CD4-positive, alpha-beta T cell treated with Interleukin-10 for 1 hour (primary cell): ENCODE data around the gene SULT6B1.
A peak's percentile ranks its signal among the peaks of the same experiment; 100 is the strongest.
"Not testable (repeated sequence)": the region's sequence is repeated elsewhere in the genome, so short reads cannot be mapped to it uniquely, and the experiment has no call there.

ENCODE experiments used
- DNase-seq: peaks from one replicate; pipeline ENCODE4 v3.0.0-alpha.2; 2020

The SULT6B1 gene, protein sequence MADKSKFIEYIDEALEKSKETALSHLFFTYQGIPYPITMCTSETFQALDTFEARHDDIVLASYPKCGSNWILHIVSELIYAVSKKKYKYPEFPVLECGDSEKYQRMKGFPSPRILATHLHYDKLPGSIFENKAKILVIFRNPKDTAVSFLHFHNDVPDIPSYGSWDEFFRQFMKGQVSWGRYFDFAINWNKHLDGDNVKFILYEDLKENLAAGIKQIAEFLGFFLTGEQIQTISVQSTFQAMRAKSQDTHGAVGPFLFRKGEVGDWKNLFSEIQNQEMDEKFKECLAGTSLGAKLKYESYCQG

DNA sequence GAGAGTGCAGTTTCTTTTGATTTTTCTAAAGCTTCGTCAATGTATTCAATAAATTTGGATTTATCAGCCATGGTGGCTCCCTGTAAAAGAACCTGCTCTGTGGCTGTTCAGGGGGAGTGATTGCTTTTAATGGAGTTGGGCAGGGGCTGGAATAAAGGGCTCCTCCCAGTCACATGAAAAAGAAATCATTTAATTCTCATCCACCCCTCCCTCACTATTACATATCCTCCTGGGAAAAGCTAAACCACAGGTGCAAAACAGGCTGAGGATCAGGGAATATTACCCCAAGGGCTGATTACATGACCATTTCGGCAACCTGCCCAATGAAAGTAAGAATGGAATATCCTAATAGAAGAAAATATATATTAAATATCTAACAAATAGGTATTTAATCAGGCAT lies at the start of gene SULT6B1:
SULT6B1 (minus strand) TSS at position 101 of the 400 bp plus-strand sequence; CDS start at position 71, 30 bp downstream.
- DNase-seq = no peak

DNA sequence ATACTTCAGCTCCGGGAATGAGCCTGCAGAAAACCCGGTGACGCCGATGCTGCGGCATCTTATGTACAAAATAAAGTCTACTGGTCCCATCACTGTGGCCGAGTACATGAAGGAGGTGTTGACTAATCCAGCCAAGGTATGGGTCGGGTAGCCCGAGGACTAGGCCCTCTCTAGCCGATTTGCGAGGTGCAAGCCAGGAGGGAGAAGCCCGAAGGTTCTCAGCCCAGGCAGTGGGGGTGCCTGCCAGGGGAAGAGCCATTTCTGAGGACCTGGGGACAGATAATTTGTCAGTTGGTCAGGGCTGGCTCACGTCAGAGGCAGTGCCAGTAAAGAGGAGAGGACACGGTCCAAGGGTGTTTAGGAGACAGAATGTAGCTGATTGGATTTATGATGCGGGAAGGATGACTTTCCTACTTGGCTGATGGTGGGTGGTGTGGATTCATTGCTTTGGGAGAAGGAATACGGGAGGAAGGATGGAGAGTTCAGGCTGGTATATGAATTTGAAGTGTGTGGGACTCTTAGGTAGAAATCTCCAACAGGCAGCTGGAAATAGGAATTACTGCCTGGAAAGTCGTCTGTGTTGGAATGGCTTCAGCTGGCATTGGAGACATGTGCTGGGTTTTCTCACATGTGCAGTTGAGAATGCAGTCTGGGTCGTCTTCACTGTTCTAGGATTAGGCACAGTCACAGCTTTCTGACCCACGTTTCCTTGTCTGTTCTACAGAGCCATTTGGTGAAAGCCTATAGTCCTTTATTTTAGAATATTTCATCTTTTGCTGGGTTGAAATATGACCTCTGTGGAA lies 43.9 kb upstream of the SULT6B1 start:
- DNase-seq = no peak

DNA sequence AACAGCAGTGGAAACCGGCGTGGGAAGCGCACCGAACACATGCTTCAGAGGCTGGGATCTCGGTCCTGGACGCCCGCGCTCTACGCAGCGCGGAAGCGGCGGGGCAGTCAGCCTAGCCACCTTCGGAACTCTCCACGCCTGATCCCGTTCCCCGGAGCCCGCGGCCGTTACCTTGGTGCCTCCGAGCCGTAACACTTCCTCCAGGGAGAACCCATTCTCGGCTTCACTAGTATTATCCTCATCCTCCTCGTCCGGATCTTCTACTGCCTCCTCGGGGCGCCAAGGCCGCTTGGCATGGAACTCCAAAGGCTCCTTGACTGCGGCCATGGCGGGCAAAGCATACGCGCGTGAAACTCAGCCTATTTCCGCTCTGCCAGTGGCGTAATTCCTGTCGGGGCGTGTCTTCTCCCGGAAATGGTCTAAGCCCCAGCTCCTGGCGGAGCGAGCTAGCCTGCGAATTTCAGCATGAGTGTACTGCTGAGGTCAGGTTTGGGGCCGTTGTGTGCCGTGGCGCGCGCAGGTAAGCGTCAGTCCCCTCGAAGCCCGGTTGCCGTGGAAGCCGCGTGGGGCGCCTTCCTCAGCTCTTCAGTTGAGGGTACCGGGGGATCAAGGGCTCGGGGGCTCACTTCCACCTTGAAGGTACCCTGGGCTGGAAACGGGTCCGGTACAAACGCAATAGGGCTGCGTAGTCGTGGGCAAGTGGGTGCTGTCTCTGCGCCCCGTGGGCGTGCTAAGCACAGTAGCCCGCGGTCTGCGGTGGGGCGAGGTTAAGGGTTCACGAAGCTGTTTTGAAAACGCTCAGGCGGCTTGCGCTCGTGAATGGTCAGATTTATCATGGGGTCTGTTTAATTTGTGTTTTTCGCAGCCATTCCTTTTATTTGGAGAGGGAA lies 43.0 kb upstream of the SULT6B1 start, which contains the start of the genes CEBPZ and NDUFAF7:
CEBPZ (minus strand) TSS at position 356 of the 890 bp plus-strand sequence; CDS start at position 327, 29 bp downstream.
NDUFAF7 (plus strand) TSS at position 418 of the 890 bp plus-strand sequence; CDS start at position 466, 48 bp downstream.
- peak; percentile 89 for DNase-seq

DNA sequence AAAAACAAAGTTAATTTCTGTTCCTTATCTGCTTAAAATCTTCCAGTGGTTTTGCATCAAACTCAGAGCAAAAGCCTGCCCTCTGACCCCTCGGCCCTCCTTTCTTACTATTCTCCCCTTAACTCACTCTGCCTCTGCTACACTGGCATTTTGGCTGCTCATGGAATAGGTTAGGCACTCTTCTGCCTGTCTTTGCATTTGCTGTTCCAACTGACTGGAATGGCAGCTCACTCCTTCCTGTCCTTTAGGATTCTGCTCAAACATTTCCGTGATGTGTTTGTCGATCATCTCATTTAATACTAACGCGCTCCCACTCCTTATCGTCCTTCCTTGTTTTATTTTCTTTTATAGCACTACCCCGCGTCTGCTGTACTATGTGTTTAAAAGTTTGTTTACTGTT lies 42.1 kb upstream of the SULT6B1 start:
- DNase-seq = no peak

DNA sequence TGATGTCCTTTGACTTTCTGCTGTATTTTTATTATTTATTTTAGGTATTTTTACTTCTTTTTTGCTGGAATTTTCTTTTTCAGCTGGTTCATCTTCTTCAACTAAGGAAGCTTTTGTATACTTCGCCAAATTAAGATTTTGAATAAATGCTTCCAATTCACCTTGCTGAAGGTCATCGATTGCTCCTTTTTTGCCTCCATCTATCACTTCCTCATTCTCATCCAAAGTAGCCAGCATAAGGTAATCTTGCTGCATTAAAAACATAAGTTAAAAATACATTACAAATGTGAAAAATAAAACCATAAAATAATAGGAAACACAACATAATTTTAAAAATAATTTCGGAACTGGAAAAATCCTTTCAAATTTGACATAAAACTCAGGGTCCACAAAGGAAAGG lies 40.3 kb upstream of the SULT6B1 start:
- no peak for DNase-seq

DNA sequence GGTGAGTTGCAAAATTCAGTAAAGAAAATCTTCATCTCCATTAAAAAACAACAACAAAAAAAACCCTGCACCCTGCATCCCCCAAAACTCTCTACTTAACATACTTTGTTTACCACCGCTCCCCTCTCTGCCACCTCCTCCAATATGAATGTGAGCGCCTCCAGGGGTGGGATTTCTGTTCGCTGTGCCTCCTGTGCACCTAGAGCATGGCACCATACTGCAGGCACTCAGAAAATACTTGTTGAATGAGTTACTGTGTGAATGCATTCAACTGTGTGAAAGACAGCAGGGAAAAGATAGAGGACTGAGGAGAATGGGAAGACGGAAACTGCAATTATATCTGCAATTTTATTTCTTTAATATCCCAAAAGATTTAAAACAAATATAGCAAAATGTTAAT lies 38.4 kb upstream of the SULT6B1 start:
- DNase-seq = no peak

DNA sequence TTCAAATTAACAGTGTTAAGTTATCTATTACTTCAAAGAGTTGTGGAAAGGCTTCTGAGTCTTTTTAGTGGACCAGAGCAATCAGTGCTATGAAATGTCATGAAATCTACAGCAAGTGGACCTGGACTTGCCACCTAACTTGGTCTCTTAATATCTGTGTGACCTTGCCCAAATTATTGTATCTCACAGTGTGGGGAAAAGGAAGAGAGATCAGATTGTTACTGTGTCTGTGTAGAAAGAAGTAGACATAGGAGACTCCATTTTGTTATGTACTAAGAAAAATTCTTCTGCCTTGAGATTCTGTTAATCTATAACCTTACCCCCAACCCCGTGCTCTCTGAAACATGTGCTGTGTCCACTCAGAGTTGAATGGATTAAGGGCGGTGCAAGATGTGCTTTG lies 36.7 kb upstream of the SULT6B1 start:
- not testable (repeated sequence) for DNase-seq

DNA sequence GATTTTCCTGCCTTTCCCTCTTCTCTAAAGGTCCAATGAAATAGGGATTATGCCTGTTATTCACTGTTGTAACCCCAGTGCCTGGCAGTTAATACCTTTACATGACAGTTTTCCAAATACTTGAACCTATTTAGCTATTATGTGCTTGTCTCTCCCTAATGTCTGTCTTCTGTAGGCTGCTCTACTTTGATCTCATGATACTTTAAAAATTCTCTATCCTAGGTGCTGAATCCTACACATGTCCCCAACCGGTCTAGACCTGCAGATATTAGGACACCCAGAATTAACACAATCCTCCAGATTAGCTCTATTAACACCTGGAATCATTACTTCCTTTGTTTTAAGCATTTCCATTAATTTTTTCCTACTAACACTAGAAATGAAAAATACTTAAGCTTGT lies 35.6 kb upstream of the SULT6B1 start:
- DNase-seq = no peak

DNA sequence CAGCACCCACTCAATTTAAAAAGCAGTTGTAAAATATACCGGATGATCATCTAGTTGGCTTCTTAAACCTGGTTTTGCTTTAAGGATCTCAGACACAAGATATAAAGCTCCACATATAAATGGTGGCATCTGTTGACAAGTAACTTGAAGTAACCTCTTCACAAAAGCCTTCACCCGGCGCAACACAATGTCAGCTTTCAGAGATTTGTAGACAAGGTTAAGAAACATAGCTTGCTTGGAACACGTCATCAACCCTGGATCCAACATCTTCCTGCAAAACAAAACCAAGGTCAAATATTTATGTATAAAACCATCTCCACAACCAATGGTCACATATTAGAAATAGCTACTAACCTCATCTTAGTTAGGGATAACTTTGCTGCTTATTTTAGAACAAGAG lies 34.7 kb upstream of the SULT6B1 start:
- no peak for DNase-seq

DNA sequence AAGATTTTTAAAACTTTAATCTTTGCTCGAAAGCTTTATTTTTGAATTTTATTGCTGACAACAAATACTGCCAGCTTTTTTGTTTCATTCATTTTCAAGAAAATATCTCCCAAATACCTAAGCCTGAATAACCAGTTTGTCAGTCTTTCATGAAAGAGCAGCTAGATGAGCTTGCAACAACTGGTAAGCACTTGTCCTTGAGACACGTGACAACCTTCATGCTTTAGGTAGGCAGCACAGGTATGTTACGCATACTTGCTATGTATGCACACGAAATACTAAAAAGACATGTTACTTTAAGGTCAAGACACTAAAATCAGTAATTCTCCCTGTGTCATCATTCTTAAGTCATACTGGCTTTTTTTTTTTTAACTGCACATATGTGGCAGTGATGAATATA lies 30.6 kb upstream of the SULT6B1 start:
- no peak for DNase-seq

DNA sequence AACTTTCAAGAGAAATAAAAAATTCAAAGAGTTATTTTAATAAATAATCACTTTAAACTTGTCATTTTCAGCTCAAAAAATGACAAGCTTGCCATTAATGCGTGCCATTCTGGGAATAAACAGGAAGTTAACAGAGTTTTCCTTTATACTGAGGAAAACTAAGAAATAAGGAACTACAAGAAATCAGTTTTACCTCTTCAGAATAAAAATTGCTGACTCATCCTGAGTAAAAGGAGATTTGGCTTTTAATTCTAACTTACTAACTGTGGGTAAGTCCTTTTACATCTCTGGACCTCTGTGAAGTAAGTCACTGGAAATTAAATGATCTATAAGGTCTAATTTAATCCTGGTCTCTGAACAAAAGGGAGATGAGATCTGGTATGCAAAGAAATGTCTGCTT lies 26.8 kb upstream of the SULT6B1 start:
- DNase-seq = no peak

DNA sequence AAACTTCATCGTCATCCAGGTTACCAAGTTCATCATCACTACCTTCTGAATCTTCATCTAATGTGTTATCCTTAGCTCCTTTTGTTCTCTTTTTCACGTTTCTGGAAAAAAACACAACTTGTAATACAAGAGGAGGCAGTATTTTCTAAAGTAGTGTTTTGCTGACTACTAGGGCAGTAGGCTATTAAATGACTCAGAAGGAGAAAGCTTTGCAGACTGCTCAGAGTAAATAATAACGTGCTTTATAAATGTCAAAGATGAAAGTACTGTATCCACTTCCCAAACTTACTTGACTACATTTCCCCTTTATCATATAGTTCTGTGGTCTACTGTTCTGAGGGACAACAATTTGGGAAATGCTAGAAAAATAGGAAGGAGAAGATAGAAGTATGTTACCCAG lies 23.5 kb upstream of the SULT6B1 start:
- no peak for DNase-seq

DNA sequence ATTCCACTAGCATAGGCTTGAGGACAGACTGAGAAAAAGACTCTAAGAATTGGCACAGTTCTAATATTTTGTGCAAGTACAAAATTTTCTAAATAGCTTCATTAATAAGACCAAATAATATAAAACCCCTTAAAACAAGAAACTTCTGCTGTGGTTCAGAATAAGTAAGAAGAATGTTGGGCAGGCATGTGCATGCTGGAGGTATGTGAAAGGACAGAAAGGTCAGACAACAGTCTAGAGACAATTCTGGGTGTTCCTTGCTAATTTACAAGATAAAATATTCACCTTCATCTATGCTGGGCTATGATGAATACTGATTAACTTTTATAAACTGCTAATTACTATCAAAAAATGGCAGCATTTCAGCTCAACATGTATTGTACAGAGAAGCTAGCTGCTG lies 22.7 kb upstream of the SULT6B1 start:
- DNase-seq = no peak

DNA sequence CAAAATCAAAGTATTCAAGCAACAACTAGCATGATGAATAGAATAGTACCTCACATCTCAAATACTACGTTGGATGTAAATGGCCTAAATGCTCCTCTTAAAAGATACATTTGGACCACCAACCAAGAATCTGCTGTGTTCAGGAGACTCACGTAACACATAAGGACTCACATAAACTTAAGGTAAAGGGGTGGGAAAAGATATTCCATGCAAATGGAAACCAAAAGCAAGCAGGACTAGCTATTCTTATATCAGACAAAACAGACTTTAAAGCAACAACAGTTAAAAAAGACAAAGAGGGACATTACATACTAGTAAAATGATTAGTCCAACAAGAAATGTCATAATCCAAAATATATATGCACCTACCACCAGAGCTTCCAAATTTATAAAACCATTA lies 18.3 kb upstream of the SULT6B1 start:
- not testable (repeated sequence) for DNase-seq

DNA sequence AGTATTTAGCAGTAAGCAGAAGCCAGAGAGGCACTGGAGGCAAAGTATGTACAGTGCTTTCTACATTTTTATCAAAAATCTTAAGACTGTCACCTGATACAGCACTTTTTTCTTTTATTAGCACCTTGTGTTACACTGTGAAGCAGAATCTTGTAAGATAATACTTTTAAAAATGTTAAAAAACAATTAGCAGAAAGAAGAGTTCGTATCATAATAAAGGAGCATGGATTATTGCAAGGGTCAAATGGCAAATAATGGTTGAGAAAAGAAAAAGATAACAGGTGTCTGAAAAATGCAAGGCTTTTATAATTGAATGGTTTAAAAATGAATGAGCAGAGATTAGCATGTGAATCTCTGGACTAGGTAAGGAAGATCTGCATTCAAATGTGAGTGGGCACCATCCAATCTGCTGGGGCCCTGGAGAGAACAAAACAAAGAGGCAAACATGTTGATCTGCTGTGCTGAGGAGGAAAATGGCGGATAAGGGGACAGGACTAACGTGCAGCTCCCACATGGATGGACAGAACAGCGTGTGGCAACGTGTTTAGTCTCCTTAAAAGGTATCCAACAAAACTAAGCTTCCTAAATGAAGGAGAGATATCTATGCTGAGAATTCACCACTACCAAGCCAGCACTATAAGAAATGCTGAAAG lies 17.3 kb upstream of the SULT6B1 start:
- no peak for DNase-seq

DNA sequence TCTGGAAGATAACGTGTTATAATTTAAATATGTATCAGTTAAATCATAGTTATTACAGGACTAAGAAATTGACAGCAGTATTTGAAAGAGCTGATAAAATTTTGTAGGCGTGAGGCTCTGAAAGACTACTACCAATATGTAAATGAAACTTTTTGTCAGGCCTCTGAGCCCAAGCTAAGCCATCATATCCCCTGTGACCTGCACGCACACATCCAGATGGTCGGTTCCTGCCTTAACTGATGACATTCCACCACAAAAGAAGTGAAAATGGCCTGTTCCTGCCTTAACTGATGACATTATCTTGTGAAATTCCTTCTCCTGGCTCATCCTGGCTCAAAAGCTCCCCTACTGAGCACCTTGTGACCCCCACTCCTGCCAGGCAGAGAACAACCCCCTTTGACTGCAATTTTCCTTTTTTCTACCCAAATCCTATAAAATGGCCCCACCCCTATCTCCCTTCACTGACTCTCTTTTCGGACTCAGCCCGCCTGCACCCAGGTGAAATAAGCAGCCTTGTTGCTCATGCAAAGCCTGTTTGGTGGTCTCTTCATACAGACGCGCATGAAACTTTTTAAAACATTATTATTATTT lies 16.7 kb upstream of the SULT6B1 start:
- not testable (repeated sequence) for DNase-seq

DNA sequence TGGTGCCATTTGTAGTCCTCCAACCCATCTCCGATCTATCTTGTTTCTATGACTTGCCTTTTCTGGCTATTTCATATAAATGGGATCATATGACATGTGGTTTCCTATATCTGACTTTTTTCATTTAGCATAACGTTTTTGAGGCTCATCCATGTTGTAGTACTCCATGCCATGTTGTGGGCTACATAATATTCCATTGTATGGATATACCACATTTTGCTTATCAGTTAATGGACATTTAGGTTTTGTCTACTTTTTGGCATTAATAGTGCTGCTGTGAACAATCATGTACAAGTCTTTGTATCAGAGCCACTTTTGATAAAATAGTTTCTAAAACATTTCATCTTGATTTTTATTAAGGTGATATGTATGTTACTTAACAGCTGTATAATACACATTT lies 15.2 kb upstream of the SULT6B1 start:
- DNase-seq = no peak

DNA sequence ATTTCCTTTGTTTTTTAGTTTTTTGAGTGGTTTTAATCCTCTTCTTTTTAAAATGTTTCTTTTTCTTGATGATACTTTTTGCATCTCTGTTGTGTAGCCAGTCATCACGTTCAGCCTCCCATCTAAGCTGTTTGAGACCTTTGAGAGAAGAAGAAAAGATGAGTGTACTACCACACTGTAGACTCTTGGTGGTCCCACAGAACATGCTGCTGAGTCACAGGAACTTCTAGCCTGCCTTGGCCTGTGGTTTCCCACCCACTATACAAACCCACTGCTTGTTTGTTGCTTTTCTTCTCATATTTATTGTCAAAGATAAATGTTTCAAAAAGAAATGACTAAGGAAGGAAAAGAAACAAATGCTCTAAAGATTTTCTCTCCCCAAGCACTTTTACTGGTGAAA lies 13.3 kb upstream of the SULT6B1 start:
- peak; percentile 37 for DNase-seq

DNA sequence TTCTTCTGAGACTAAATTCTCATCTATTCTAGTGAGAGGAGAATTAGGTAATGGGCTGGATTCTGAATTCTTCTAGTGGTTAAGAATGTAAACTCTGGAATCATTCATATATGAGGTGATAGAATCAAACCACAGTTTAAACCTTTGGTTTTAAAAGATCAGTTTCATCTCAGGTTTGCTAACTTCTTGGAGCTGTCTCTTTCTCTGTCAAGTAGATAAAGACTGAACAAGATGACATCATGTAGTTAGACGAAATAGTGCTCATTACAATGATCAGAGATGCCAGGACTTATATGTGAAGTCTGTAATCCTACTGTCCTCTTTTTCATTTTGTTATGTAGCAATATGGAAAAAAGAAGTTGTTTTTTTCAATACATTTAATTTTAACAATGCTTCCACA lies 12.7 kb upstream of the SULT6B1 start:
- no peak for DNase-seq

DNA sequence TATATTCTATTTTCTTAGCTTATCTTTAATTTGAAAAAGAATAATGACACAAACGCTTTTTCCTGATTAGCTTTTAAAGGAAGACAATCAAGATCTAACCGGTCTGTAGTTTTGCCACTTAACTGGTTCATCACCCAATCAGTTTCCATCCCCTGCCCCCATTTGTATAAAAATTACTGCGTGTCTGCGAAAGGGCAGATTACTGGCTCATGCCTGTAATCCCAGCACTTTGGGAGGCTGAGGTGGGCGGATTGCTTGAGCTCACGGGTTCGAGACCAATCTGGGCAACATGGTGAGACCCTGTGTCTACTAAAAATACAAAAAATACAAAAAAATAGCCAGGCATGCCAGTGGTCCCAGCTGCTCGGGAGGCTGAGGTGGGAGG lies 10.2 kb upstream of the SULT6B1 start:
- no peak for DNase-seq

DNA sequence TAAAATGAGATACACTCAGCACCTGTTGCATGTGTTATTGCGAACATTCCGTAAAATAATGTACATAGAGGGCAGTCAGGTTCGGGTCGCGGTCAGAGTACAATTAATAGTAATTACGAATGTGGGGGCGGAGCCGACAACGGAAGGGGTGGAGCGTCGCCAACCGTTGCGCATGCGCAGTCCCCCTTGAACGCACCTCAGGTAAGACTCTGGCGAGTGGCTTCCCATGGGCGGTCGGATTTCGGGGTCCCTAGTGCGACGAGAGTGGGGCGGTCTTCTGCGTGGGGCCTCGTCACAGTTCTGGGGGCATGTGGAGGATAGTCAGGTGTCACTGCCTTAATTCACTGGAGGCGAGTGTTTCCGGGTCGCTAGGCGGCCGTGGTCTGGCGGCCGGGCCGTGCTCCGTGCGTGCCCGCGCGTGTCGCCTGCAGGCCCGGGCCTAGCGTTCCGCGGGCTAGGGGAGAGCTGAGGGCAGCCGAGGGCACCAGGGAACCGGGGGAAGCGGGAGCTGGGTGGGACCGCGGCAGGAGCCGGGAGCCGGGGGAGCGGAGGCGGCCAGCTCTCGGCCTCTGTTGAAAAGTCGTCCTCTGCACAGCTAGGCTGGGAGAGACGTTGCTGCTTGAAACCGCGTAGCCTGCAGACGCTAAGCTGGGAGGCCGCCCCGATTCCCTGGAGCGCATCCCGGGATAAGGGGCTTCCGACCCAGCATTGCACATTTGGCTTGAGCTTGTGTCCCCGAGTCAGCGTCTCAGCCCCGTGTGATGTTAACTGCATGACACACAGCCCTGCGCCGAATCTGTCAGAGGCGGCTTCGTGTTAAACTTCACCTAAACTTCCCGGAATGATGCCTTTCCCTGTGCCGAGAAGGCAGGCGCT lies 8.1 kb upstream of the SULT6B1 start, which contains the start of gene CEBPZOS:
CEBPZOS (plus strand) TSS at position 177 of the 876 bp plus-strand sequence. CDS start 3,209 bp downstream, outside the sequence.
- peak; percentile 94 for DNase-seq
